Endothelial cell of umbilical vein (primary cell): ENCODE data around the gene EYS. TPM values are rescaled to one million over a fixed set of nuclear protein-coding genes. Genes with fewer than 3 reads are reported as not detected.

Experiments used
- BruUV-seq: library from RNA; stranded (reverse); fragments of 400-500 nt; replicated peaks from 2 replicates; lab custom pipeline; 2021; lab: Mats Ljungman, UMichigan
- CTCF ChIA-PET: fragments of 300-600, 350-600 bp; sonication (Branson Sonifier 250); formaldehyde crosslinking; loops from one replicate; lab custom pipeline; 2021; ENCODE audit warnings: antibody characterized with exemption, inconsistent platforms; lab: Charles Lee
- POLR2A ChIA-PET: fragments of 300-600, 350-600 bp; sonication (Branson Sonifier 250); formaldehyde crosslinking; loops from one replicate; lab custom pipeline; 2021; ENCODE audit warnings: antibody characterized with exemption, inconsistent platforms; lab: Charles Lee
- DNase-seq: peaks from one replicate; pipeline ENCODE4 v3.0.0-alpha.2; 2011; ENCODE audit warnings: low read depth, low spot score
- FAIRE-seq: peaks from 2 replicates; lab custom pipeline; 2011; peaks lifted over from hg19 to GRCh38; lab: Jason Lieb, UNC
- H2AFZ ChIP-seq: 2 replicates; pipeline ENCODE4 v1.6.0; 2012; ENCODE audit warnings: low read depth, low read length, control low read depth, inconsistent platforms
- H3K27ac ChIP-seq: 2 replicates; pipeline ENCODE4 v1.5.1; 2011; ENCODE audit warnings: low read depth, mild to moderate bottlenecking, control low read depth, low read length, moderate library complexity; ENCODE audit not compliant: insufficient read depth
- H3K27me3 ChIP-seq, 2 experiments: 2 replicates each; pipeline versions ENCODE4 v1.6.0 to v1.6.1; 2011; ENCODE audit warnings: low read length in 2 of 2, mixed read lengths in 1 of 2; ENCODE audit not compliant: control insufficient read depth in 2 of 2, insufficient read depth in 2 of 2
- H3K36me3 ChIP-seq, 2 experiments: 2 replicates in 1 of 2; 3 replicates in 1 of 2; pipeline ENCODE4 v1.5.1; 2011; ENCODE audit warnings: low read length in 2 of 2, mild to moderate bottlenecking in 1 of 2, moderate library complexity in 1 of 2; ENCODE audit not compliant: control insufficient read depth in 2 of 2, insufficient read depth in 2 of 2; ENCODE audit errors: extremely low read depth in 1 of 2
- H3K4me1 ChIP-seq: 3 replicates; pipeline ENCODE4 v1.5.1; 2011; ENCODE audit warnings: mild to moderate bottlenecking, low read length; ENCODE audit not compliant: control insufficient read depth, insufficient read depth; ENCODE audit errors: extremely low read depth
- H3K4me2 ChIP-seq: 2 replicates; pipeline ENCODE4 v1.6.1; 2011; ENCODE audit warnings: low read length, control low read depth, mixed read lengths; ENCODE audit not compliant: insufficient read depth
- H3K4me3 ChIP-seq, 3 experiments: fragments of 200-600 bp in 1 of 3; sonication (generic), shearing (Covaris generic) in 1 of 3; replicated peaks in 1 of 3; 2 replicates each; pipeline ENCODE4 v1.5.1; 2011 to 2016; ENCODE audit warnings: control low read depth in 3 of 3, low read length in 3 of 3, mild to moderate bottlenecking in 2 of 3, inconsistent platforms in 1 of 3, low read depth in 1 of 3, moderate library complexity in 1 of 3; ENCODE audit not compliant: insufficient read depth in 1 of 3
- H3K79me2 ChIP-seq: 2 replicates; pipeline ENCODE4 v1.6.0; 2012; ENCODE audit warnings: low read length, inconsistent platforms; ENCODE audit not compliant: control insufficient read depth, insufficient read depth
- H3K9ac ChIP-seq: replicated peaks from 2 replicates; pipeline ENCODE3; 2011; ENCODE audit warnings: low read length, control low read depth; ENCODE audit not compliant: insufficient read depth; ENCODE audit errors: extremely low read depth
- H3K9me1 ChIP-seq: replicated peaks from 3 replicates; pipeline ENCODE4 v1.6.0; 2011; ENCODE audit warnings: mild to moderate bottlenecking, low read length; ENCODE audit not compliant: control insufficient read depth, insufficient read depth; ENCODE audit errors: extremely low read depth
- H3K9me3 ChIP-seq: replicated peaks from 2 replicates; pipeline ENCODE4 v1.5.1; 2012; ENCODE audit warnings: low read length, inconsistent platforms; ENCODE audit not compliant: control insufficient read depth, insufficient read depth
- H4K20me1 ChIP-seq: replicated peaks from 2 replicates; pipeline ENCODE3; 2011; ENCODE audit warnings: mild to moderate bottlenecking, low read length; ENCODE audit not compliant: control insufficient read depth, insufficient read depth; ENCODE audit errors: extremely low read depth
- CTCF ChIP-seq, 2 donors: IDR thresholded peaks; 1 replicate in 1 of 2; 2 replicates in 1 of 2; pipeline ENCODE4 v1.5.1; 2011; ENCODE audit warnings: low read length in 2 of 2, mild to moderate bottlenecking in 2 of 2, moderate library complexity in 2 of 2, control low read depth in 1 of 2, inconsistent platforms in 1 of 2, low read depth in 1 of 2; ENCODE audit not compliant: insufficient read depth in 1 of 2; ENCODE audit errors: extremely low read depth in 1 of 2
- EZH2 ChIP-seq: IDR thresholded peaks from 2 replicates; pipeline ENCODE4 v1.6.1; 2012; ENCODE audit warnings: borderline replicate concordance, low read depth, mild to moderate bottlenecking, moderate library complexity, low read length, inconsistent platforms; ENCODE audit not compliant: severe bottlenecking
- FOS ChIP-seq: IDR thresholded peaks from 2 replicates; pipeline ENCODE4 v1.6.1; 2011; ENCODE audit warnings: mild to moderate bottlenecking, low read length, moderate library complexity, borderline replicate concordance; ENCODE audit not compliant: insufficient read depth
- GATA2 ChIP-seq: IDR thresholded peaks from 2 replicates; pipeline ENCODE4 v1.7.0; 2011; ENCODE audit warnings: low read depth, mild to moderate bottlenecking, moderate library complexity, mixed read lengths, low read length; ENCODE audit not compliant: insufficient read length, insufficient read depth
- JUN ChIP-seq: IDR thresholded peaks from 2 replicates; pipeline ENCODE4 v1.6.1; 2011; ENCODE audit warnings: borderline replicate concordance, low read depth; ENCODE audit not compliant: insufficient read length, insufficient read depth
- MAX ChIP-seq: IDR thresholded peaks from 2 replicates; pipeline ENCODE4 v1.6.1; 2011; ENCODE audit not compliant: insufficient read depth, insufficient read length
- MYC ChIP-seq: IDR thresholded peaks from one replicate; pipeline ENCODE4 v1.6.1; 2011; ENCODE audit warnings: mild to moderate bottlenecking, low read depth, low read length
- POLR2A ChIP-seq: IDR thresholded peaks from 2 replicates; pipeline ENCODE4 v1.6.1; 2012; ENCODE audit warnings: low read depth, mild to moderate bottlenecking, control low read depth, low read length
- POLR2AphosphoS5 ChIP-seq: IDR thresholded peaks from 2 replicates; pipeline ENCODE4 v1.6.1; 2012; ENCODE audit warnings: low read depth, mild to moderate bottlenecking, control low read depth, low read length, moderate library complexity; ENCODE audit not compliant: insufficient read depth
- dilution Hi-C: fragments of 300-500 bp; cut with MboI; formaldehyde crosslinking; loops from one replicate; pipeline ENCODE4 v1.15.0; 2019; ENCODE audit warnings: low sequenced_read_pairs; ENCODE audit not compliant: extremely low pct_ligation_motif_present
- intact Hi-C: fragments of 100-400 bp; cut with micrococcal nuclease; formaldehyde crosslinking; loops from one replicate; pipeline ENCODE4 v1.10.0; 2022
- polyA plus RNA-seq, 4 experiments: library from polyadenylated mRNA; depleted of rRNA in 3 of 4; stranded (reverse) in 3 of 4; unstranded in 1 of 4; fragments of >200 nt; gene quantifications; 2 replicates each; pipeline versions ENCODE4 v1.2.1 to v1.2.3, GENCODE V29; 2011 to 2012; ENCODE audit warnings: missing spikeins in 1 of 4
- total RNA-seq: library from RNA; stranded (reverse); gene quantifications from 2 replicates; pipeline ENCODE4 v1.2.3, GENCODE V29; 2021

EYS gene
- total and polyA plus RNA-seq, 2 donors (not counting 3 experiments of a cell fraction or from before 2014, with no cell fraction given), result 0.01 to 0.27 TPM

GRCh38 chr6:64812138-64812537, 894.9 kb downstream of the EYS start:
- Histone ChIP-seq H2AFZ (no peak overlapping the region), H3K4me2 (no peak overlapping the region), H3K79me2 (no peaks in the 10 kb centered on the region), H3K4me1 (no peaks in the 10 kb centered on the region), H3K36me3 (no peaks in the 10 kb centered on the region), H3K27ac (no peak overlapping the region), H3K9me1 (no peaks in the 10 kb centered on the region), H3K9me3 (no peaks in the 10 kb centered on the region), H3K4me3 (no peak overlapping the region), H3K27me3 (no peaks in the 10 kb centered on the region), H4K20me1 (no peaks in the 10 kb centered on the region), H3K9ac (no peak overlapping the region)
- TF ChIP-seq JUN, result no peak
- no peak for TF ChIP-seq POLR2A
- TF ChIP-seq MAX, result no peak
- TF ChIP-seq POLR2AphosphoS5, result no peak
- no peak for TF ChIP-seq MYC
- no peak for TF ChIP-seq CTCF (IDR thresholded peaks at IDR 0.05; ENCODE audit: extremely low read depth in 1 of 2, insufficient read depth in 1 of 2, low read depth in 1 of 2, low read length in 2 of 2)
- no peak for TF ChIP-seq GATA2
- no peak for TF ChIP-seq FOS
- TF ChIP-seq EZH2, result no peak
- FAIRE-seq (no peak), DNase-seq (no peak)
- no TSS peak for BruUV-seq
- intact Hi-C loops, result no loop called here
- dilution Hi-C loops, result no loop called here
- POLR2A ChIA-PET, result no interaction called here
- CTCF ChIA-PET, result interaction anchor here (0.8 kb wide), 1 partner anchor 26 kb away, joined by 3 read pairs; no protein-coding TSS in a partner anchor
